HG02943 (cell line): Measurements from ENCODE around the gene P4HA2.

ENCODE experiments used
- ATAC-seq: cut with Tn5 transposase; IDR thresholded peaks from one replicate; pipeline ENCODE4 v1.9.1; 2021; ENCODE audit warnings: mild to moderate bottlenecking, low read depth, moderate library complexity; ENCODE audit not compliant: unreplicated experiment

Gene P4HA2

GRCh38 chr5:132227485-132228240 lies at the start of gene P4HA2:
Gene P4HA2 (minus strand): TSS chr5:132227853. CDS start chr5:132218626, 9,227 bp downstream.
- peak; percentile 76 for ATAC-seq

- ATAC-seq, result no peak
Observed at GRCh38 chr5:132277256-132277655, 49.6 kb upstream of the P4HA2 start.

- no peak for ATAC-seq
Observed at GRCh38 chr5:132275367-132276220, 47.9 kb upstream of the P4HA2 start.

- ATAC-seq, result no peak
Observed at GRCh38 chr5:132274050-132274792, 46.6 kb upstream of the P4HA2 start.

- no peak for ATAC-seq
Observed at GRCh38 chr5:132273631-132274030, 46.0 kb upstream of the P4HA2 start.

- no peak for ATAC-seq
Observed at GRCh38 chr5:132272311-132273210, 44.9 kb upstream of the P4HA2 start.

GRCh38 chr5:132271251-132272246 lies 43.9 kb upstream of the P4HA2 start:
- no peak for ATAC-seq

GRCh38 chr5:132270706-132271105 lies 43.1 kb upstream of the P4HA2 start:
- no peak for ATAC-seq

- ATAC-seq, result no peak
Observed at GRCh38 chr5:132270335-132270665, 42.6 kb upstream of the P4HA2 start.

- no peak for ATAC-seq
Observed at GRCh38 chr5:132269635-132270334, 42.1 kb upstream of the P4HA2 start.

- peak; percentile 59 for ATAC-seq
Observed at GRCh38 chr5:132268769-132269551, 41.3 kb upstream of the P4HA2 start.

- no peak for ATAC-seq
Observed at GRCh38 chr5:132267931-132268768, 40.5 kb upstream of the P4HA2 start.

- ATAC-seq, result no peak
Observed at GRCh38 chr5:132267166-132267739, 39.6 kb upstream of the P4HA2 start.

- ATAC-seq, result no peak
Observed at GRCh38 chr5:132266836-132267160, 39.1 kb upstream of the P4HA2 start.

GRCh38 chr5:132266031-132266835 lies 38.6 kb upstream of the P4HA2 start:
- ATAC-seq, result no peak
